OCI-LY3 (cell line): ENCODE results near the gene WNT7A.

ENCODE experiments used
- EZH2phosphoT487 ChIP-seq: fragments of 200-600 bp; shearing (Covaris generic); IDR thresholded peaks from 2 replicates; pipeline ENCODE4 v1.6.1; 2018; ENCODE audit warnings: antibody characterized with exemption, mixed run types, low read depth
- TF ChIP-seq, protein P1 (sequence below): fragments of 200-600, 300-600 bp; sonication (generic); IDR thresholded peaks from 2 replicates; pipeline ENCODE4 v1.5.1; 2014; ENCODE audit warnings: antibody characterized with exemption, low read length, low read depth

DNA sequence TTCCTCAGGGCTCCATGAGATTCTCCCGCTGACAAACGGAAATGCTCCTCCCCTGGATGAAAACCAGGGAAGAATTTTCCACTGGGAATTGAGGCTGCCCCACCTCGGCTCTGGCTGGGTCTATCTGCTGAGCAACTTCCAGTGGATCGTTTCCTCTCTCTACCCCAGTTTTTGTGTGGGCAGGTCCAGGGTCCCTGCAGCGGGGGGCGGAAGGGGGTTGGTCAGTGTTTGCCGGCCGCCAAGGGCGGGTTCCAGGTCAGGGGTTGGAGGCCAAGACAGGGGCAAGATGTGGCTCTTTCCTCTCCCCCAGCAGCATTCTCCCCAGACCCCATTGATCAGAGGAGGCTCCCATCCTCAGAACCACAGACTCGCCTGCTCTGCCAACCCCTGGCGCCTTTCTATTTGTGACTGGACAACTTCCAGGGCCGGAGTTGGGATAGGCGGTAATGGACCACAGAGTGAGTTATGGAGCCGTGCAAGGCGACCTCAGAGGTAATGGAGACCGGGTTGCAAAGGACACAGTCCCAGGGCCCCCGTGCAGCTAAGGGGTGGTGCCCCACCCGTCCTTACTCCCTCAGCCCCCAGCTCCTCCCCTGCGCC is 92.2 kb downstream of the WNT7A start:
- TF ChIP-seq, protein P1, sequence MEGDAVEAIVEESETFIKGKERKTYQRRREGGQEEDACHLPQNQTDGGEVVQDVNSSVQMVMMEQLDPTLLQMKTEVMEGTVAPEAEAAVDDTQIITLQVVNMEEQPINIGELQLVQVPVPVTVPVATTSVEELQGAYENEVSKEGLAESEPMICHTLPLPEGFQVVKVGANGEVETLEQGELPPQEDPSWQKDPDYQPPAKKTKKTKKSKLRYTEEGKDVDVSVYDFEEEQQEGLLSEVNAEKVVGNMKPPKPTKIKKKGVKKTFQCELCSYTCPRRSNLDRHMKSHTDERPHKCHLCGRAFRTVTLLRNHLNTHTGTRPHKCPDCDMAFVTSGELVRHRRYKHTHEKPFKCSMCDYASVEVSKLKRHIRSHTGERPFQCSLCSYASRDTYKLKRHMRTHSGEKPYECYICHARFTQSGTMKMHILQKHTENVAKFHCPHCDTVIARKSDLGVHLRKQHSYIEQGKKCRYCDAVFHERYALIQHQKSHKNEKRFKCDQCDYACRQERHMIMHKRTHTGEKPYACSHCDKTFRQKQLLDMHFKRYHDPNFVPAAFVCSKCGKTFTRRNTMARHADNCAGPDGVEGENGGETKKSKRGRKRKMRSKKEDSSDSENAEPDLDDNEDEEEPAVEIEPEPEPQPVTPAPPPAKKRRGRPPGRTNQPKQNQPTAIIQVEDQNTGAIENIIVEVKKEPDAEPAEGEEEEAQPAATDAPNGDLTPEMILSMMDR = no peak
- TF ChIP-seq EZH2phosphoT487 = no peak
